CD14-positive monocyte (primary cell): ENCODE results near the gene DNAJB5. TPM values are rescaled to one million over a fixed set of nuclear protein-coding genes. Genes with fewer than 3 reads are reported as not detected.

Experiments used
- DNase-seq, 3 donors: peaks; one replicate each; pipeline ENCODE4 v3.0.0-alpha.2; 2011 to 2022
- H2AFZ ChIP-seq: 2 replicates; pipeline ENCODE4 v1.6.0; 2012; ENCODE audit warnings: mild to moderate bottlenecking, low read depth, low read length, inconsistent platforms; ENCODE audit not compliant: insufficient read depth, poor library complexity, severe bottlenecking
- H3K27ac ChIP-seq, 2 donors: 1 replicate in 1 of 2; 2 replicates in 1 of 2; pipeline ENCODE4 v1.5.1; 2012 to 2013; ENCODE audit warnings: low read length in 2 of 2, control low read depth in 1 of 2, inconsistent platforms in 1 of 2, low read depth in 1 of 2, mild to moderate bottlenecking in 1 of 2
- H3K27me3 ChIP-seq, 2 donors: one replicate each; pipeline versions ENCODE4 v1.6.0 to v1.6.1; 2011 to 2013; ENCODE audit warnings: low read length in 2 of 2; ENCODE audit not compliant: control insufficient read depth in 2 of 2, insufficient read depth in 2 of 2
- H3K36me3 ChIP-seq, 2 donors: replicated peaks in 1 of 2; 1 replicate in 1 of 2; 2 replicates in 1 of 2; pipeline versions ENCODE4 v1.5.1 to v1.6.1; 2012 to 2013; ENCODE audit warnings: low read length in 2 of 2, control low read depth in 1 of 2, inconsistent platforms in 1 of 2, mild to moderate bottlenecking in 1 of 2; ENCODE audit not compliant: insufficient read depth in 2 of 2, control insufficient read depth in 1 of 2
- H3K4me1 ChIP-seq, 2 donors: 1 replicate in 1 of 2; 2 replicates in 1 of 2; pipeline versions ENCODE4 v1.5.1 to v1.6.1; 2012 to 2013; ENCODE audit warnings: low read length in 2 of 2, control low read depth in 1 of 2, inconsistent platforms in 1 of 2, mild to moderate bottlenecking in 1 of 2, moderate library complexity in 1 of 2; ENCODE audit not compliant: insufficient read depth in 2 of 2, control insufficient read depth in 1 of 2
- H3K4me2 ChIP-seq: replicated peaks from 2 replicates; pipeline ENCODE3; 2012; ENCODE audit warnings: low read length, moderate library complexity, mild to moderate bottlenecking; ENCODE audit not compliant: poor library complexity, severe bottlenecking; ENCODE audit errors: extremely low read depth
- H3K4me3 ChIP-seq, 3 experiments: fragments of 200-600 bp in 1 of 3; sonication (generic) in 1 of 3; replicated peaks in 1 of 3; 1 replicate in 2 of 3; 2 replicates in 1 of 3; pipeline ENCODE4 v1.5.1; 2011 to 2013; ENCODE audit warnings: low read length in 3 of 3, mild to moderate bottlenecking in 3 of 3, control low read depth in 2 of 3, low read depth in 2 of 3, inconsistent platforms in 1 of 3, moderate library complexity in 1 of 3
- H3K79me2 ChIP-seq: 2 replicates; pipeline ENCODE4 v1.6.0; 2012; ENCODE audit warnings: mild to moderate bottlenecking, control low read depth, inconsistent platforms, low read length, moderate library complexity; ENCODE audit not compliant: insufficient read depth
- H3K9ac ChIP-seq: 2 replicates; pipeline ENCODE4 v1.6.0; 2017; ENCODE audit warnings: low read length, mild to moderate bottlenecking; ENCODE audit not compliant: insufficient read depth, poor library complexity, severe bottlenecking
- H3K9me3 ChIP-seq, 2 donors: replicated peaks in 1 of 2; 1 replicate in 1 of 2; 2 replicates in 1 of 2; pipeline versions ENCODE4 v1.5.1 to v1.6.1; 2012 to 2013; ENCODE audit warnings: low read length in 2 of 2, control low read depth in 1 of 2; ENCODE audit not compliant: control insufficient read depth in 1 of 2, insufficient read depth in 1 of 2
- H4K20me1 ChIP-seq: 2 replicates; pipeline ENCODE4 v1.6.0; 2012; ENCODE audit warnings: mild to moderate bottlenecking, low read length, control low read depth, moderate library complexity; ENCODE audit not compliant: insufficient read depth
- H3K27ac Mint-ChIP-seq, 7 donors: one replicate each; pipeline ENCODE4 v1.8.0; 2020; ENCODE audit warnings: mild to moderate bottlenecking in 7 of 7, mixed read lengths in 7 of 7, moderate library complexity in 6 of 7, inconsistent platforms in 2 of 7
- H3K27me3 Mint-ChIP-seq, 3 donors: one replicate each; pipeline ENCODE4 v1.8.0; 2021 to 2022; ENCODE audit warnings: low read depth in 3 of 3, mild to moderate bottlenecking in 3 of 3, mixed read lengths in 3 of 3, moderate library complexity in 3 of 3, inconsistent platforms in 1 of 3
- H3K36me3 Mint-ChIP-seq, 2 donors: one replicate each; pipeline ENCODE4 v1.8.0; 2020; ENCODE audit warnings: mixed read lengths in 2 of 2, inconsistent platforms in 1 of 2, mild to moderate bottlenecking in 1 of 2
- H3K4me1 Mint-ChIP-seq: one replicate; pipeline ENCODE4 v1.8.0; 2020; ENCODE audit warnings: mild to moderate bottlenecking, mixed read lengths
- H3K4me3 Mint-ChIP-seq, 2 donors: one replicate each; pipeline ENCODE4 v1.8.0; 2020; ENCODE audit warnings: mild to moderate bottlenecking in 2 of 2, mixed read lengths in 2 of 2, moderate library complexity in 1 of 2
- H3K9me3 Mint-ChIP-seq, 7 donors: one replicate each; pipeline ENCODE4 v1.8.0; 2020 to 2022; ENCODE audit warnings: mixed read lengths in 7 of 7, mild to moderate bottlenecking in 6 of 7, moderate library complexity in 6 of 7, inconsistent platforms in 2 of 7
- WGBS: methylation state at CpG from one replicate; pipeline ENCODE4 v1.1.5; 2013; ENCODE audit warnings: missing lambda C conversion rate; ENCODE audit not compliant: insufficient coverage; 5-methylcytosine and 5-hydroxymethylcytosine counted together
- intact Hi-C, 2 donors: fragments of 100-400 bp; cut with micrococcal nuclease; formaldehyde crosslinking; loops; one replicate each; pipeline versions ENCODE4 v1.15.0 to v1.15.1; 2023
- polyA plus RNA-seq, 3 donors: library from polyadenylated mRNA; depleted of rRNA in 1 of 3; unstranded in 2 of 3; stranded (reverse) in 1 of 3; fragments of 300-500 nt in 2 of 3; fragments of >200 nt in 1 of 3; fragmentation: Illumina TruSeq in 2 of 3; gene quantifications; 1 replicate in 2 of 3; 2 replicates in 1 of 3; pipeline ENCODE4 v1.2.3, GENCODE V29; 2012 to 2021
- TF ChIP-seq, protein P1 (sequence below): fragments of 200-600 bp; IDR thresholded peaks from one replicate; pipeline ENCODE4 v1.8.0; 2022; ENCODE audit warnings: antibody characterized with exemption, mild to moderate bottlenecking

The DNAJB5 gene
- polyA plus RNA-seq, 3 donors = 0.66 to 1.9 (median 0.84) TPM

DNA sequence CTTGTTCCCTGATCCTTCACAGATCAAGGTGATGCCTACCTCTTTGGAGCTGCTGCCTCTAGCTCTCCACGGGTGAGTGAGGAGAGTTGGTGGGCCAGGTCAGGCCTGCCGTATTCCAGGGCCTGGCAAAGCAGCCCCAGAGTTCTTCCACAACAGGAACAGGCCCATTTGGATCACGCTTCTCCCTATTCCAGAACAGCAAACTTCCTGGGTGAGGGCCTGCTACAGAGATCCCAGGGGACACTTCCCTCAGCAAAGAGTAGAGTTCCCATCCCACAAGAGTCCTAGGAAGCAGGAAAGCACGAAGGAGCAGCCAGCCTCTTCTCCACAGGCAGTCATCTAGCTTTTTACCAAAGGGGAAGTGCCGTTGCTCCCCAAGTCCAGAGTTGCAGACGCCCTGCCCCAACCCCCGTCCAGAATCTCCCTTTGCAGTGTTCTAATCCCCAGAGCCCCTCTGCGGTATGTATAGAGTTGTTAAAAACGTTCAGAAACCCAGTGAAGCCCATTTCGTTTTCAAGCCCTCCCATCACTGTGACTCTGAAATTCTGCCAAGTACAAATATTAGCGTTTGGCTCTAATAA lies 9.3 kb upstream of the DNAJB5 start:
- no peaks in the 10 kb centered on the region for H3K36me3 ChIP-seq
- no peak overlapping the region for H3K9ac ChIP-seq
- no peak overlapping the region for H3K27ac ChIP-seq
- H3K9me3 ChIP-seq = no peaks in the 10 kb centered on the region
- no peak overlapping the region for H3K4me2 ChIP-seq
- H4K20me1 ChIP-seq = no peaks in the 10 kb centered on the region
- intact Hi-C loops = loop anchor here in 1 of 2 donors (10.0 kb wide), 2 partner anchors 95 to 315 kb away; partner anchors contain the start of genes CCL27, FANCG and VCP
- H3K36me3 Mint-ChIP-seq = no peaks in the 10 kb centered on the region
- H3K27ac Mint-ChIP-seq = peak overlapping the region in 1 of 7 donors; percentile 69
- H3K4me3 ChIP-seq = no peak overlapping the region
- DNase-seq = no peak
- peaks cover 47 to 49% of the 10 kb centered on the region in 2 donors for H3K4me1 ChIP-seq
- peaks cover 0 to 5% (median 0%) of the 10 kb centered on the region in 7 donors for H3K9me3 Mint-ChIP-seq
- TF ChIP-seq, protein P1, sequence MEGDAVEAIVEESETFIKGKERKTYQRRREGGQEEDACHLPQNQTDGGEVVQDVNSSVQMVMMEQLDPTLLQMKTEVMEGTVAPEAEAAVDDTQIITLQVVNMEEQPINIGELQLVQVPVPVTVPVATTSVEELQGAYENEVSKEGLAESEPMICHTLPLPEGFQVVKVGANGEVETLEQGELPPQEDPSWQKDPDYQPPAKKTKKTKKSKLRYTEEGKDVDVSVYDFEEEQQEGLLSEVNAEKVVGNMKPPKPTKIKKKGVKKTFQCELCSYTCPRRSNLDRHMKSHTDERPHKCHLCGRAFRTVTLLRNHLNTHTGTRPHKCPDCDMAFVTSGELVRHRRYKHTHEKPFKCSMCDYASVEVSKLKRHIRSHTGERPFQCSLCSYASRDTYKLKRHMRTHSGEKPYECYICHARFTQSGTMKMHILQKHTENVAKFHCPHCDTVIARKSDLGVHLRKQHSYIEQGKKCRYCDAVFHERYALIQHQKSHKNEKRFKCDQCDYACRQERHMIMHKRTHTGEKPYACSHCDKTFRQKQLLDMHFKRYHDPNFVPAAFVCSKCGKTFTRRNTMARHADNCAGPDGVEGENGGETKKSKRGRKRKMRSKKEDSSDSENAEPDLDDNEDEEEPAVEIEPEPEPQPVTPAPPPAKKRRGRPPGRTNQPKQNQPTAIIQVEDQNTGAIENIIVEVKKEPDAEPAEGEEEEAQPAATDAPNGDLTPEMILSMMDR = no peak
- WGBS = 64% methylated on average over 3 of the region's 11 CpGs
- peaks cover 50% of the 10 kb centered on the region for H3K4me1 Mint-ChIP-seq
- no peaks in the 10 kb centered on the region for H3K27me3 ChIP-seq
- peak overlapping the region; percentile 39 for H2AFZ ChIP-seq
- no peaks in the 10 kb centered on the region for H3K79me2 ChIP-seq
- peaks cover 1 to 7% (median 3%) of the 10 kb centered on the region in 3 donors for H3K27me3 Mint-ChIP-seq
- H3K4me3 Mint-ChIP-seq = no peak overlapping the region

DNA sequence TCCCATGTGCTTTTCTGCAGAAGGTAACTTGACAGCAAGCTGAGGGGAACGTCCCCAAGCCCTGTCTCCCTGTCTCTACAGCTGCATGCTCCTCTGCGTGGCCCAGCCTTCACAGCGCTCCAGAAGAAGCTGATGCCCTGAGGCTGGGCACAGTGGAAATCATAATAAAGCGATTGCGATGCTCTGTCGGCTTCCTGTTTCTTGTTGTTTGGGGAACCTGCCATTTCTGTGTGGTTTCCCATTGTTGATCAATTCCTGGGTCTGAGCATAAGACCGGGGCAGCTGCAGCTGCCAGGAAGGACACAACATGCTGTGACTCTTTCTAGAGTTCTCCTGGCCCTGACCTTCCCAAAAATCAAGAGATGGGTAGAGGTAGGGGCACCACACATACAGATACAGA lies 7.2 kb upstream of the DNAJB5 start:
- Mint-ChIP-seq H3K27ac (peak overlapping the region; percentile 85 to 97 (median 94)), H3K27me3 (peaks cover 2 to 9% (median 3%) of the 10 kb centered on the region in 3 donors), H3K4me1 (peaks cover 70% of the 10 kb centered on the region), H3K36me3 (no peaks in the 10 kb centered on the region), H3K4me3 (peak overlapping the region in 1 of 2 donors; percentile 75), H3K9me3 (peaks cover 0 to 7% (median 0%) of the 10 kb centered on the region in 7 donors)
- TF ChIP-seq, protein P1 = no peak
- H3K4me2 ChIP-seq = peak overlapping the region; percentile 53
- H3K79me2 ChIP-seq = no peaks in the 10 kb centered on the region
- H3K9ac ChIP-seq = no peak overlapping the region
- 0% methylated on average over 3 of the region's 7 CpGs for WGBS
- DNase-seq = peak; percentile 55 to 86 (median 77)
- peak overlapping the region; percentile 45 to 70 for H3K27ac ChIP-seq
- peaks cover 67 to 70% of the 10 kb centered on the region in 2 donors for H3K4me1 ChIP-seq
- intact Hi-C loops = loop anchor here in 1 of 2 donors (10.0 kb wide), 2 partner anchors 92 to 318 kb away; partner anchors contain the start of genes CCL27, FANCG and VCP
- no peaks in the 10 kb centered on the region for H3K36me3 ChIP-seq
- H4K20me1 ChIP-seq = no peaks in the 10 kb centered on the region
- no peaks in the 10 kb centered on the region for H3K27me3 ChIP-seq
- H2AFZ ChIP-seq = peak overlapping the region; percentile 53
- H3K9me3 ChIP-seq = no peaks in the 10 kb centered on the region
- peak overlapping the region in 1 of 3 experiments; percentile 45 for H3K4me3 ChIP-seq
